Glomerular endothelial cell (primary cell): Measurements from ENCODE around the gene SLC22A12. TPM values are rescaled to one million over a fixed set of nuclear protein-coding genes. Genes with fewer than 3 reads are reported as not detected.

ENCODE experiments used
- DNase-seq: peaks from one replicate; pipeline ENCODE4 v3.0.0-alpha.2; 2011; ENCODE audit warnings: low read depth, low spot score; ENCODE audit errors: extremely low read depth
- total RNA-seq: library from RNA; depleted of rRNA; stranded (reverse); fragments of >200 nt; gene quantifications from 2 replicates; pipeline ENCODE4 v1.2.3, GENCODE V29; 2015

Gene SLC22A12
- total RNA-seq, 1 donor from 2014 or later = not detected

DNA sequence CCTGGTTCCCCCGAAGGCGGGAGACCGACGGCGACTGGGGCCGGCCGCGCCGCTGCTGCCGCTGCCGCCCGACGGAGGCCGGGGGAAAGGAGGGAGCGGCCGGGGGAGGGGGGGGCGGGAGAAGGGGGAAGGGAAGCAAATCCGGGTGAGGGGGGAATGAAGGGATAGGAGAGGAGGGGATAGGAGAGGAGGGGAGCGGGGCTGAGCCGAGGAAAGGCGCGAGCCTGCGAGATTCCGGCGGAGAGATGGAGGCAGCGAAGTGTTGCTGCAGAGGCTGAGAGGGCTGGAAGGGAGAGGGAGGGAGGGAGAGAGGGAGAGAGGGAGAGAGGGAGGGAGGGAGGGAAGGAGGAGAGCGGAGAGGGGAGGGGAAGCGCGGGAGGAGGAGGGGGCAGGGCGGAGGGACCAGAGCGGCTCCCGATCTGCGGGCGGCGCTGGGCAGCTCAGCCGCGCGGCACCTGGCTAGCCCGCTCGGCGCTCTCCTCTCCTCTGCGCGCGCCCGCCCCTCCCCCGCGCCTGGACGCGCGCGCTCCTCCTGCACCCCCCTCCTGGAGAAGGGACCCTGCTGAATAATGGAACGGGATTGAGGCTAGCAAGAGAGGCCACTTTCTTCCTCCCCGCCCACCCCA lies 52.3 kb downstream of the SLC22A12 start:
- no peak for DNase-seq

DNA sequence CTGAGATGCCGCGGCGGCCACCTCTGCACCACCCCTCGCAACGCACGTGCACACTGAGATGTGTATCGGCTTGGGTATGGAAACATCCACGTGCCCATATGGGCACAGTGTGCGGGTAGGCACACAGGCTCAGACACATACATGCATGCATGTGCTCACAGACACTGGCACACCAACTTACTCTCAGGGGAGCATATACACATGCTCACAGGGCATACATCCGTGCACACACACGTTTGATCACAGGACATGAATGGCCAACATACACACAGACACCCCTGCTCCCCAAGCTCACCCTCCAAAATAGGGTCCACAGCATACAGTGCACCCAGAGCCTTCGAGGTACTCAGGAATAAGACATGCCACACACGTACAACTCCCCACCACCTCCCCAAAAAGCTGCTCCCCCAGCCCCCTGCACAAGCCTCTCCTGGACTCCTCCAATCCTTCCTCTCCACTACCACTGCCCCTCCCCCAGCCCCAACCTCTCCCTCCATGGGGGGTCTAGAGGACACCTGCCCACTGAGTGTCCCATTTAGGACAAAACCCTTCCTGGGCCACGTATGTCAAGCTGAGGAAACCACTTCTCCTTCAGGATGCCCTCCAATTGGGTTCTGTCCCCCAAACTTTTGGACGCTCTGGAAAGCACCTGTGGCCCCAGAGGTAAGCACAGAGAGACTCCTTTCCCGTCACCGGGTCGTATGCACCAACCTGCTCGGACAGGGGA lies 53.1 kb downstream of the SLC22A12 start:
- no peak for DNase-seq

DNA sequence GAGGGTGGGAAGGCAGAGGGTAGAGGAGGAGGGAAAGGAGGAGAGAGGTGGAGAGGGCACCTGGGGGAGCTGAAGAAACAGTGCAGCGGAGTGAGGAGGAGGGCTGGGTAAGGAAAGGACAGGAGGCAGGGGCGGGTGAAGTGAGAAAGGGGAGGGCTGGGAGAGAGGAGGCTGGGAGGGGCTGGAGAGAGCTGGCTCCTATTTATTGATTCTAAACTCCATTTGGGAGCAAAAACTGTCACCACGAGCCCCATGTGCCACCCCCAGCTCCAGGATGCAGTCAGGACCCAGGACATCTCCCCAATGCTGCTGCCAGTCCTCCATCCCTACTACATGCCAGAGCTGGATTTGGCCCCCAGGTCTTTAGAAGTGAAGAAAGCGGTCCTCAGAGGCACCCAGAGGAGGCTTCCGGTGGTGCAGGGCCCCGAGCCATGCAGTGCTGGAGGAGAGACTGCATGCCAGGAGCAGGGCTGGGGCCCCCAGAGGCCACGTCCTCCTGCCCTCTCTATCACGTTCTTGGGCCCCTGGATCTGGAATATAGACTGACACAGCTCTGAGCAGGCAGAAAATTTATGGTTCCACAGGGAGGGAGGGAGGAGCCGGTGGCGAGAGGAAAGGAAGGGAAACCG lies 53.7 kb downstream of the SLC22A12 start:
- DNase-seq = no peak

DNA sequence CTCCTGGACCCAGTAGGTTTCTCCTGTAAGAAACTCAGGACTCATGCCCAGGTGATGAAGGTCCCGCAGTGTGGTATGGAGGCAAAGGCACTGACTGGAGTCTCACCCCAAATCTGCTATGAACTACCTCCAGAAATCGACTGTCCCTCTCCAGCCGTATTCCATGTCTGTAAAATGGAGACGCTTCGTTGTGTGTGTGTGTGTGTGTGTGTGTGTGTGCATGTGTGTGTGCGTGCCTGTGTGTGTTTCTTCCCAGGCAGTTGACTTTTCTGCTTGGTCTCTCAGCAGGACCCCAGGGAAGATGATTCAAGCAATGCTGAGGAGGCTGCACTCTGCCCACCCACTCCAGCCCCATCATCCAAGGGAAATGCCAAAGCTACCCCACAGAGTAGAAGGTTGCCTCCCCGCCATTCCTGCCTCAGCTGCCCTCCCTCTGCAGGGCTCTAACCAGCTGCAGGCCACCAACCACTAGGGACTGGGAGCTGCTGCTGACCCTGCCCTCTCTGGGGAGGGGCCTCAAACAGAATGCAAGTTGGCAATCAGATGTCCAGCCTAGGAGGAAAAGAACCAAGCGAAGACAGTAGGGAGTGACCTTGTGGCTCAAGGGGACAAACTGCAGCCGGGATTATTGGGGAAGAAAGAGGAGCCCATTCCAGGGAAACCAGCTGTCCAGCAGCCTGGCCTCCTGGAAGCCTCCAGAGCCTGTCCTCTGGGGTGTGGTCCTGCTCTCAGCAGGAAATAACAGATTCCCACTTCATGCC lies 56.2 kb downstream of the SLC22A12 start:
- DNase-seq = no peak

DNA sequence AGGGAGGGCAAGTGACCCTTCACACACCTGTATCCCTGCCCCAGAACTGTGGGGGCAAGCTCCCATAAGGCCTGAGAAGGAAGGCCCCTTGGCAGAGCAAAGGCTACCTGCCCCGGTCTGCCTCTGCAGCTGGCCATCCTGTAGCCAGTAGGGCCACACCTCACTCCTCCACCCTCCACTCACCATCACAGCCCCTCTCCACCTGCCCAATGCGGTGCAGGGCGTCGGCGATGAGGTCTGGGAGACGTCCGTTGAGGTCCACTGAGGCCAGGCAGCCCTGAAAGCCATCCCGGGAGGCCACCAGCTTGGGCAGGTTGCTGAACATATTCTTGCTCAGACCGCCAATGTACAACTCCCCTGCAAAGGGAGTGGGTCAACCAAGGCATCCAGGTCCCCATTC lies 57.5 kb downstream of the SLC22A12 start:
- DNase-seq = no peak

DNA sequence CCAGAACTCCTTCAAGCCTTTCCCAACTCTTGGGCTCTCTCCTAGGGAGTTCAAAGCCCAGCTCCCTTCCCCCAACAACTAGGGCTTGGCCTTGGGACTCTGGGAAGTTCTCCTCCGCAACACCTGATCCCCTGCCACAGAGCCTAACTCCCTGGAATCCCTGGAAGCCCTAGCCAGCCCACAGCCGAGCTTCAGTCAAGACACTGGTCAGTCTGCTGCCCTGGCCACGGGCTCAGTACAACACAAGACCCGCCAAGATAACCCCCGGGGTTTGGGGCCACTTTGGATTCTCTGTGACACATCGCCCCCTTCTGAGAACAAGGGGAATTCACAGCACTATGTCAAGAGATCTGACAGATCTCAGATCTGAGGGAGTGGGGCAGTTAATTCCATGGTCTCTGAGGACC lies 58.3 kb downstream of the SLC22A12 start:
- DNase-seq = no peak

DNA sequence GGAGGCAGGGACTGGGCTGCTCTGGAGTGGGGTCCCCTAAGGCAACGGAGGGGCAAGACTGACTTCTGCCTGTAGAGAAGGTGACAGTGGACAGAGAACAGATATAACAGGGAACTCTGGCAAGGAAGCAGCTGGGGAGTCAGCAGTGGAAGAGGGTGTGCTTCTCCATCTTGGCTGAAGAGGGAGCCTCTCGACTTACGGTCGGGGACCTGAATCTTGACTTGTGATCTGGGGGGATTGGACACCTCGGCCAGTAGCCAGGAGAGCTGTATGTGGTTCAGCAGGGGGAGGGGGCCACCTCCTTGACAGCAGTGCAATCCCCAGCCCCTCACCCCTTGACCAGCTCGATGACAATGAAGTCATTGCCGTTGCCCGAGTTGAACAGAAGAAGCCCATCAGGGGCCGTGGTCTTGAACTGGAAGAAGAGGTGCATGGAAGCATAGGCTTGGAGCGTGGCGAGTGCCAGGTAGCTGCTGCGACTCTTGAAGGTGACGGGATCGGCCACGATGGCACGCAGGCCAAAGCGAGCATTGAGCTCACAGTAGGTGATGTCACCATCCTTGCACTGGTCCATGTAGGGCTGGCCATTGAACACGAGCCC lies 60.0 kb downstream of the SLC22A12 start:
- DNase-seq = no peak

Other genes with a start within 250 kb of the SLC22A12 start
- 42.1 and 49.0 TPM in 2 replicates for gene RPS6KA4, start 232.1 kb upstream of the SLC22A12 start, total RNA-seq
- gene SLC22A11, start 35.3 kb upstream of the SLC22A12 start, total RNA-seq = not detected in 2 replicates
- not detected in 2 replicates for gene NRXN2, start 132.0 kb downstream of the SLC22A12 start, total RNA-seq
- gene RASGRP2, start 152.9 kb downstream of the SLC22A12 start, total RNA-seq = 0.34 and 1.3 TPM in 2 replicates
- not detected in 2 replicates for gene PYGM, start 168.8 kb downstream of the SLC22A12 start, total RNA-seq
- 213 and 277 TPM in 2 replicates for gene SF1, start 187.3 kb downstream of the SLC22A12 start, total RNA-seq
- 39.6 and 49.6 TPM in 2 replicates for gene MAP4K2, start 212.0 kb downstream of the SLC22A12 start, total RNA-seq
- 22.7 and 26.4 TPM in 2 replicates for gene MEN1, start 219.3 kb downstream of the SLC22A12 start, total RNA-seq